ENCODE data around the gene PLEKHB2. TPM values are rescaled to one million over a fixed set of nuclear protein-coding genes. Genes with fewer than 3 reads are reported as not detected.
"Not testable (repeated sequence)": the region's sequence is repeated elsewhere in the genome, so short reads cannot be mapped to it uniquely, and the experiment has no call there.

PLEKHB2 gene, protein sequence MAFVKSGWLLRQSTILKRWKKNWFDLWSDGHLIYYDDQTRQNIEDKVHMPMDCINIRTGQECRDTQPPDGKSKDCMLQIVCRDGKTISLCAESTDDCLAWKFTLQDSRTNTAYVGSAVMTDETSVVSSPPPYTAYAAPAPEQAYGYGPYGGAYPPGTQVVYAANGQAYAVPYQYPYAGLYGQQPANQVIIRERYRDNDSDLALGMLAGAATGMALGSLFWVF
- total RNA-seq, result 31.0 TPM
- long read RNA-seq, full-length matches to known transcripts, result 28 of 109 reads
- long read RNA-seq, partial matches to known transcripts, result 8 of 109 reads
- long read RNA-seq, other reads (novel, unspliced or antisense), result 73 of 109 reads

DNA sequence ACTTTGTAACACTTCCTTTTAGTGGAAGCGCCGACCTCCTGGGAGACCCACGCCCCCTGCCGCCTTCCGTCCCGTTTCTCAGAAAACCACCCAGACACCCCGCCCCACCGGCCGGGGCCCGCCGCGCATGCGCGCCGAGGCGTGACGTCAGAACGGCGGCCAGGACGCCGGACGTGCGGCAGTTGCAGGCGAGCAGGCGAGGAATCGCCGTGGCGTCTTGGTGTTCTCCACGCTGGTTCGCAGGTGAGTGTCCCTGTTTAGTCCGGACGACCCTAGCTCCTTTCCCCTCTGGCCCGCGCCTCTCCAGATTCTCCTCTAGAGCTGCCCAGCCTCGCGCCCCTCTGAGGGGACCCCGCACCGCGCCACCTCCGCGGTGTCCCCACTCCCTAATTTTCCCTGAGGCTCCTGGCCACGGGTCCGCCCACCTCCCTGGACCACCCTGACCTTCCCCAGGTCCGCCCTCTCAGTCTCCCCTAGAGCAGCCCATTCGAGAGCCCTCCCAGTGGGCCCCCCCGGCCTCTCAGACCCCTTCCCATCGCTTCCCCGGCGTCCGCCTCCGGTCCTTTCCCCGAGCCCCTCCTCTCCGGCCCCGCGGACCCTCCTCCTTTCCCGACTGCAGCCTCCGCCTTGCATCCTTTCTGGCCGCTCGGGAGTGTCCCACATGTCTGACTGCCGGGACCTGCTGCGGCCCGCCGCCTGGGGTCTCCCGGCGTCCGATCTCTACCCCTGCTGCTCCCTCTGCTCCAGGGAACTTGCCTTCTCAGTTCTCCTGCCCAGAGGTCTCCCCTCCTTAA lies at the start of gene PLEKHB2:
TSS of gene PLEKHB2 (plus strand) at position 181 of the 794 bp plus-strand sequence. CDS start 15,606 bp downstream, outside the sequence.
- intact Hi-C loops (cut with DNase I), result no loop called here
- ATAC-seq (ENCODE audit: poor library complexity) (peak; percentile 97), DNase-seq (peak; percentile 96)

DNA sequence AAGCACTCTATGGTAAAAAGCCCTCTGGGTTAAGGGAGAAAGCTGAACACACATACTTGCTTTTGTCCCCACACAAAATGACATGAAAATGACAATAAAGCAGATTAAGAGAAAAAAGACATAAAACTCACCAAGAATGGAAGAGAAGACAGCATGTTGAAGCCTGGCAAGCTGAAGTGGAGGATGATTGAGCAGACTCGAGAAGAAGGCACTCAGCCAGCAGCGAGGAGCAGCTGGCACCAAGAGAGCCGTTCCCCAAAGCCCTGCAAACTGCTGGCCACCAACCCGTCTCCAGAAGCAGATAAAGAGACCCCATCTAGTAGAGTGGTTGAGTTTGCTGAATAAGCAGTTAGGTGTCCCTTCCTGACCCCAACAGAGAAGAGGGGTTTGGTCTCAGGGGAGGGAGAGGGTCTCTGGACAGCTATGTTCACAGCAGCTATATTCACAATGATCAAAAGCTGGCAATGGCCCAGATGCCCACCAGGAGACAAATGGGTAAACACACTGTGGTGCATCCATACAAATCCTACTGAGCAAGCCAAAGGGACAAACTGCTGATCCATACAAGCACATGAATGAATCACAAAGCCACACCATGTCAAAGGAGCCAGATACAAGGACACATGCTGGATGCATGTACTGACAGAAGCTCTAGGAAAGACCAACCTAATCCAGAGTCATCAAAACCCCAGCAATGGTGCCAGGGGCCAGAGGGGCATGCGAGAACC lies 48.8 kb upstream of the PLEKHB2 start:
- peak; percentile 67 for ATAC-seq (ENCODE audit: poor library complexity)
- intact Hi-C loops (cut with DNase I), result no loop called here
- no peak for DNase-seq

DNA sequence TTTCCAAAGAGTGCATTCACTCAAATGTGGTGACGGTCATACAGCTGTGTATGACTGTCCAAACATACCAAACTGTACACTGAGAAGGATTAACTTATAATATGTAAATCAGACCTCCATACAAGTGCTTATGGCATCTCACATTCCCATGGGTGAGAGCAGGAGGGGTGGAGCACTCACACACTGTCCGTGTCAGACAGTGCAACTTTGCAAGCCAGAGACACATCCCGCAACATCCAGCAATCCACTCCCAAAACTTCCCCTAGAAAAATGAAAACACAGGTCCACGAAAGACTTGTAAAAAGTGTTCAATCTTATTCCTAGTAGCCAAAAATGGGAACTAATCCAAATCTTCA lies 48.2 kb upstream of the PLEKHB2 start:
- intact Hi-C loops (cut with DNase I), result no loop called here
- no peak for DNase-seq
- no peak for ATAC-seq (ENCODE audit: poor library complexity)

DNA sequence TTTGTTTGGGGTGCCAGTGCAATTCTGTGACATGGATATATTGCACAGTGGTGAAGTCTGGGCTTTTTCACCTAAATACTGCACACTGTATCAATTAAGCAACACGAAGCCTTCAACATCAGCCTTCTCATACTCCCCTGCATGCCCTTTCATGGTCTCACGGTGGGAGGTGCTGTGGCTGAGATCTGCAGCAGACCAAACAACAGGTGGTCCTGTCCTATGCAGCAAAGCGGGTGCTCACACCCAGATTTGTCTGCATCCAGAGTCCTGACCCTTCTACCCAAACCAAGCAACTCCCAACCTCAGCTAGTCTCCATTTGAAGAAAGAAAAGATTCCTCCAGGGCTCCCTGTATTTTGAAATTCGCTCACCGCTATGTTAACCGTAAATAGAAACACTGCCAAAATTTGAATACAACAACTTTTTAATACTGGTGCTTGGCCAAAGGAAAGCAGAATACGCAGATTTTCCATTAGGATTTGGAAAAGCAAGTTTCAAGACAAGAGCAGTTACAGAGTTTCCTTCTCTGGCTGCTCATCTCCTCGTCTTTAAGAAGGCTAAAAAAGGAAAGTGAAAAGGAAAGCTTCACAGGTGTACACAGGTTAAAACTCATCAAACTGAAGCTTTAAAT lies 46.8 kb upstream of the PLEKHB2 start:
- ATAC-seq (ENCODE audit: poor library complexity), result no peak
- no peak for DNase-seq
- intact Hi-C loops (cut with DNase I), result no loop called here

DNA sequence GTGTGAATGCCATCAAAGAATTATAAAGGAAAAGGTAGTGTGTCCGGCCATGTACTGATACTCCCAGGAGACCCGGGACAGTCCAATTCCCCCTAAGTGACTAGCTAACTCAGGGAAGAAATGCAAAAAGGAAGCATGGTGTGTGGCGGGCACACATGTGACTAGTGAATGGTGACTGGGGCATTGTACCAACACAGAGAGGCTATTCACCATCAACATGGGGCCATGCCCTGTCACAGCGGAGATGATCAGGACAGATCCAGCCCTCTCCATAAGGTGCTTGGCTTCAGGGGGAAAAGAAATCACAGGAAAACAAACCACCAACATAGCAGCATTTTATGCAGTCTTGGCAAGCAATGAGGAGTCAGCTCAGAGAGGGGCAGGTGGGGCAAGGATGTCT lies 46.2 kb upstream of the PLEKHB2 start:
- ATAC-seq (ENCODE audit: poor library complexity) (no peak), DNase-seq (no peak)
- intact Hi-C loops (cut with DNase I), result no loop called here

DNA sequence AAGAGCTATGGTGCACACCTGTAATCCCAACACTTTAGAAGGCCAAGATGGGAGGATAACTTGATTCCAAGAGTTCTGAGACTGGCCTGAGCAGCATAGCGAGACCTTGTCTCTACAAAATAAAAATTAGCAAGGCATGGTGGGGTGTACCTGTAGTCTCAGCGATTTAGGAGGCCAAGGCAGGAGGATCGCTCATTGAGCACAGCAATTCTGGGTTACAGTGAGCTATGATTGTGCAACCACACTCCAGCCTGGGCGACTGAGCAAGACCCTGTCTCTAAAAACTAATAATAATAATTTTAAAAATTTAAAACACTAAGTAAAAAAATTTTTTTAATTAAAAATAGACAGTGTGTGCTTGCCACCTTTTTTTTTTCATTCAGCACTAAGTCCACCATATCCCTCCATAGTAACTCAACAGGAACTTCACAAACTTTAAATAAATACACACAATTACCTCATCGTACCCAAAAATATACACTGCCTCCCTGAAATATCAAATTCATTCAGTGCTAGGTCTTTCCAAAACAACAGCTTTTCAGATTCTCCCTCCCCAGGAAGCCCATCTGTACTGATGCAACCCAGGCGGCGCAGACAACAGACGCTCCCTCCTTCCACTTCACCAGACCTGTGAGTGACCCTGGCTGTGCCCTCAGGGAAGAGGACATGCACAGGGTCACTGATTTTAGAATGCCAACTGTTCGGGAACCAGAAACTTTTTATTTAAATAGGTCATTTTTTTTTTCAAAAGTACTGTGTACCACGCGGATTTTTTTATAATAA lies 41.4 kb upstream of the PLEKHB2 start:
- intact Hi-C loops (cut with DNase I), result no loop called here
- ATAC-seq (ENCODE audit: poor library complexity), result peak; percentile 51
- no peak for DNase-seq

DNA sequence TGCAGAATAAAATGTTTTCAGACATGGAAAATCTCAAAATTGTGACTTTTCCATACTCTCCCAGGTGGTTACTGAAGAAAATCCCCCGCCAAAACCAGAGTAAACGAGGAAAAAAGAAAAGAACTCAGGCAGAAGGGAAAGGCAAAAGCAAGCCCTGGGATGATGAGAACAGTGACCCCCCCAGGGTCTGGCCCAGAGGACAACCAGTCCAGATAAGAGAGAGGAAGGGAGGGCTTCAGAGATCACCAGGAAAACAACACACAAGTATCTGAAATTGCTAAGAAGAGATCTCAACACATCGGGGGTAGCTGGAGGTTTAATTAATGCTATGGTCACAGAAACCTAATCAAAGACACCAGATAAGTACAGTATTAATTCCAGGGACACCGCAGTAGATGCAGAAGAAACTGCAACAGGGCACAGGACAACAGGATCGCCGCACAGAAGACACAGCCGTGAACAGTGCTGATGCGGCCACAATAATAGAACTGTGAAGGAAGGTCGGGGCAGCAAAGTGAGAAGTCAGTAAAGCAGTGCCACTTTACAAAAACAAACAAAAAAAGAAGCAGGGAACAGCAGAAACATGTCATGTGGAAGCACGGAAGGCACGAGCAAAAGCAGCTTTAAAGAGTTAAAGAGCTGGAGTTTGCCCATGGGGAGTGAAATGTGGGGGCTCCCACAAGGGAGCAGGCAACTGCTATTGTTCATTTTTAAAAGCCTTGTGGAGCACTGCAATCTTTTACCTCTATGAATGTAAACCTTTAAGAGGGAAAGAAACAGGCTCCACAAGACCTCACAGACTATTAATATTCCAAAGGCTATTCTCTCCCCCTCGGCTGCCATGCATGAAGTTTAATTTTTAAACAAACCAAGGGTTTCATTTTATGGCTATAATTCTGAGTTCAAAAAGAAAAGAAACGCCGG lies 40.3 kb upstream of the PLEKHB2 start:
- ATAC-seq (ENCODE audit: poor library complexity) (peak; percentile 43), DNase-seq (no peak)
- intact Hi-C loops (cut with DNase I), result no loop called here

DNA sequence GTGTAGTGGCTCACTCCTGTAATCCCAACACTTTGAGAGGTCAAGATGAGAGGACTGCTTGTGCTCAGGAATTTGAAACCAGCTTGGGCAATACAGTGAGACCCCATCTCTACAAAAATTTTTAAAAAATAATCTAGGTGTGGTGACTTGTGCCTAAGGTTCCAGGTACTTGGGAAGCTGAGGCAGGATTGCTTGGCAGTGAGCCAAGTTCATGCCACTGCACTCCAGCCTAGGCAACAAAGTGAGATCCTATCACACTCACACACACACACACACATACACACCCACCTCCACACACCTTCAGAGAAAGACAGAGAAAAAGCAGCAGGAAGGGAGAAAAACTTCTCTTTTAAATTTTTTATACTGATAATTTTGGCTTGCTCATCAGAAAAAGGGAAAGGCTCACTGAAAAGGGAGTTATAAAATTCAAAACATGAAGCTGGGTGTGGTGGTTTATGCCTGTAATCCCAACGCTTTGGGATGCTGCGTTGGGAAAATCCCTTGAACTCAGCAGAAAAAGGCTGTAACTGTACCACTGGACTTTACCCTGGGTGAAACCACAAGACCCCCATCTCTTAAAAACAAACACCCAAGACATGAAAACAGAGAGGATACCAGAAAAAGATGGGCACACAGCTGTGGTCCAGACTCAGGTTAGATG lies 37.5 kb upstream of the PLEKHB2 start:
- ATAC-seq (ENCODE audit: poor library complexity), result no peak
- DNase-seq, result no peak
- intact Hi-C loops (cut with DNase I), result no loop called here

DNA sequence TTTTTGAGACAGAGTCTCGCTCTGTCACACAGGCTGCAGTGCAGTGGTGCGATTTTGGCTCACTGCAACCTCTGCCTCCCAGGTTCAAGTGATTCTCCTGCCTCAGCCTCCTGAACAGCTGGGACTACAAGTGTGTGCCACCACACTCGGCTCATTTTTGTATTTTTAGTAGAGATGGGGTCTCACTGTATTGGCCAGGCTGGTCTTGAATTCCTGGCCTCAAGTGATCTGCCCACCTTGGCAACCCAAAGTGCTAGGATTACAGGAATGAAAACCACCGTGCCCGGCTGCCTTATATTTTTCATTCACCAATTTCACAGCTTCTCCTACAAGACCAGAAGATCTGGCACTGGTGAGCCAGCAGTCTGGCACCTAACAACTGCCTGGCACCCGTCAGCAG lies 37.0 kb upstream of the PLEKHB2 start:
- intact Hi-C loops (cut with DNase I); ATAC-seq (ENCODE audit: poor library complexity); DNase-seq: not testable (repeated sequence)

DNA sequence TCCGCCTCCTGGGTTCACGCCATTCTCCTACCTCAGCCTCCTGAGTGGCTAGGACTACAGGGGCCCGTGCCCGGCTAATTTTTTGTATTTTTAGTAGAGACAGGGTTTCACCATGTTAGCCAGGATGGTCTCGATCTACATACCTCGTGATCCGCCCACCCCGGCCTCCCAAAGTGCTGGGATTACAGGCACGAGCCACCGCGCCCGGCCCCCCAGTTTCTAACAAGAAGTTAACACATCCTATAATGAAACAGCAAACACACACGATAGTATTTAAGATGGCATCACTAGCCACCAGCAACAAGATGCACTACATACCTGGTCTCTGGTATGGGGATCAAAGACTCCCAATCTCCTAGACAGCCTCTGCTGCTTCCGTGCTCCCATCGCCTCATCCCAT lies 29.6 kb upstream of the PLEKHB2 start:
- ATAC-seq (ENCODE audit: poor library complexity); DNase-seq; intact Hi-C loops (cut with DNase I): not testable (repeated sequence)

DNA sequence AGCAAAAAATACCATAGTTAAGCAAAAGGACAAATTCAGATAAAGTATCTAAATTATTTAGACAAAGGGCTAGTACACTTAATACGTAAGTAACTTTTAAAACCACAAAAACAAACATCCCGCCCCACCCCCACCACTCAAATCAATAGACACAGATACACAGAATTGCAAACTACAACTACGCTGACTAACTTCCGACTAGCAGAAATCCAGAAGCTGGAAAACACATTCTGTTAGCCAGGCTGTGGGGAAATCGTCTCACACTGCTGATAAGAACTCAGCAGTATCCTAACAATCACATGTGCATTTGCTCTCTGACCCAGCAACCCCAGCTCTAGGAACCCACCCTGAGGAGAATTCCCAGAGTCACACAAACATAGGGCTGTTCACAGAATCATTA lies 28.4 kb upstream of the PLEKHB2 start:
- intact Hi-C loops (cut with DNase I), result no loop called here
- ATAC-seq (ENCODE audit: poor library complexity), result peak; percentile 21
- DNase-seq, result no peak

DNA sequence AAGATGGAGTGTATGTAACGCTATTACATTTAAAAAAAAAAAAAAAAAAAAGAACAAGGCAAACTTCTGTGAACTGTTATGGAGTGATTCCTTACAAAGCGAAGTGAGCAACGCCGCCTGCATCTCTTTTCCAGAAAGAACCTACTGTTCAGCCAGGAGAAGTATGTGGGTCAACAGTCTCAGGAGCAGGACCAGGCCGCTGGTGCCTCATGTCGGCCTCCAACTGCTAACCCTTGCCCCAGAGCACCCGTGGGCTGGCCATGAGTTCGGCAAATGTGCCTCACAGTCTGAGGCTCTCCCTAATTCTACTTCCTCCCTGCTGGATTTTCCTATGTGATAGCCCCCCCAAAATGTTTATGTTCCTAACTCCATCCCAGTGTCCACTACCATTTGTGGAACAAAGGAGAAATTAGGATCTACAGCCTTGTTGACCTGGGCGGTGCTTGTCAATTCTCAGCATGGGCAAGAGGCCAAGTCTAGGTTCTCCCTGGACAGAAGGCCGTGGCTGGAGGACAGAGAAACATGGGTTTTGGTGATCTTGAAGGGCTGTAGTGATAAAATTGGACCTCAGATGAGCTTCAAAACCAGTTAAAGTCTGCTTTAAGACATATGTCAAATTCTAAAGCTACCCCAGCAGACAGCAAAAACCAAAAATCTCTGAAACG lies 27.8 kb upstream of the PLEKHB2 start:
- ATAC-seq (ENCODE audit: poor library complexity) (peak; percentile 46), DNase-seq (no peak)
- intact Hi-C loops (cut with DNase I), result no loop called here

DNA sequence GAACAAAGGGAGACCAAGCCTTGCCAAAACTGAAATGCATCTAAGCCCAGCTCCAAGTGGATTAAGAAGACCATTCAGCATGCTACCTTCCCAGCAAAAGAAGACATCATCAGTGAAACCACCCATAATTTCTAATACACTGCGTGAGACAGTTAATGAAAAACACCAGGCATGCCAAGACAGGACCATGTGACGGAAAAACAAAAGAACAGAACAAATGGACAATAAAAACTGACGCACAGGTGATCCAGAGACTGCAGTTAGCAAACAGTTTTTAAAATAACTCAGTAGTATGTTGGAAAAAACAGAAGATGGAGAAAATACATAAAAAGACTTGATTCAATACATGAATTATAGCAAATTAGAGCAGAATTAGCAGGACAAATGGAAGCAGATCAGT lies 27.2 kb upstream of the PLEKHB2 start:
- DNase-seq, result no peak
- no peak for ATAC-seq (ENCODE audit: poor library complexity)
- intact Hi-C loops (cut with DNase I), result no loop called here

DNA sequence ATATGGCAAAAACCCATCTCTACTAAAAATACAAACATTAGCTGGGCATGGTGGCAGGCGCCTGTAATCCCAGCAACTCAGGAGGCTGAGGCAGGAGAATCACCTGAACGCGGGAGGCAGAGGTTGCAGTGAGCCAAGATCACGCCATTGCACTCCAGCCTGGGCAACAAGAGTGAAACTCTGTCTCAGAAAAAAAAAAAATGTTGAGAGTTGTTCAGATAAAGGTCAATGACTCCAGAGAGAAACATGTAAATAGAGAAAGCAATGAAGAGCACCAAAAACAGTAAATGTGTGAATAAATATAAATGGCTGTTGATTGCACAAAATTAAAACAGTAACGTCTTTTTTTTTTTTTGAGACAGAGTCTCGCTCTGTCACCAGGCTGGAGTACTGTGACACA lies 25.2 kb upstream of the PLEKHB2 start:
- intact Hi-C loops (cut with DNase I); ATAC-seq (ENCODE audit: poor library complexity); DNase-seq: not testable (repeated sequence)

DNA sequence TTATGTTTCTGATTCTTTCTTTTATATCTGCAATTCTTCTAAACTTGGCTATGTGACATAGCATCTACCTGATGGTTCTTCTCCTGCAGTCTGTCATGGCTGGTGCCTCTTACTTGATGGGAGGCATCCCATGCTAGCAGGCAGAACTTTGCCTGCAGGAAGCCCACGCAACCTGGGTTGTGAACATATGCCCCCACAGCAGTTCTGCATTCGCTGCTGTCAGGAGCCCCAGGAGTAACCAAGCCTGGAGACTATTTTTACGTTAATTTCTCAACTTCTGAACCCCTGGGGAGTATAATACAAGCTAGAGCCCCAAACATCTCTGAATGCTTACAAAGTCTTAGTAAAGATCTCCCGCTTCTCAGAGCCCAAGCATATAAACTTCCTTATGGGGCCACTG lies 23.9 kb upstream of the PLEKHB2 start:
- DNase-seq, result no peak
- no peak for ATAC-seq (ENCODE audit: poor library complexity)
- intact Hi-C loops (cut with DNase I), result no loop called here

DNA sequence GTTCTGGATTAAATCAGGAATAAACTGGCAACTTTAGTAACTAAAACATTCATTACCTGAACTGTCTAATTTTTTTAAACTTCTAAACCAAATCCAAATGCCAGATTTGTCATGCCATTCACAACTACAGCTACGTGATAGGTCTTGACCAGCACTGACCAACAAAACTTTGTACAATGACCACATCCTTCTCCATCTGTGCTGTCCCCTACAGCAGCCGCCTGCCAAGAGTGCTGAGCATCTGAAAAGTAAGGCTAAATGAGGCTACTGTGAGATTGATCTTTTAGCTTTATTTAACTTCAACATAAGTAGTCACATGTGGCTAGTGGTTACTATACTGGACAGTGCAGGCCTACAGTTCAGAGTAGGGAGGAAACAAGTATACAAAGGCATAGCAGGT lies 19.5 kb upstream of the PLEKHB2 start:
- ATAC-seq (ENCODE audit: poor library complexity) (no peak), DNase-seq (no peak)
- intact Hi-C loops (cut with DNase I), result no loop called here
